ENCODE measurements around the gene NLN. TPM values are rescaled to one million over a fixed set of nuclear protein-coding genes. Genes with fewer than 3 reads are reported as not detected.

Gene NLN
- total RNA-seq, 3 donors from 2014 or later: 13.3 to 23.6 (median 22.2) TPM

DNA sequence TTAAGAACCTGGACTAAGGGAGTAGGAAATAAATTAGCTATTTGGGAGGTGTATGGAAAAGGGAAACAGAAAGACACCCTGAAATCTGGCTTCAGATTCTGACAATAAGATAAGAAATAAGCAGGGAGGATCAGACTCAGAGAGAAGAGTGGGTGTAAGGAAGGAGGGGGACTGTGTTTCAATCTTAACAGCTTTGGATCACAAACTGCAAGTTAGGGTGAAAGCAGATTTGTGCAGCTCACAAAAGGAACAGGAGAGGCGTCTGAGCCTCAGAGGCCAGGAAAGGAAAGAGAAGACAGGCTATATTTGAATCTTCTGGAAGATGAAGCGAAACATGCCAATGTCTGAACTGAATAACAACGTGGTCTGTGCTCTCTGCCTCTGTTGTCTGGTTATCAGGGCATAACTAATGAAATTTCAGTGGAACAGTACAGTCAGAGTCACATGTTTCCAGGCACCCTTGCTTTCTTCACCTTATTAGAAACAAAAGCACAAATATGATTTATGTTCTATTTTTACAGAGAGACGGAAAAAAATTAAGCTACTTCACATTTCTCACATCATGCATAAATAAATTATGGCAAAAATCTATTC lies 26.7 kb upstream of the NLN start:
- Histone ChIP-seq H3K4me3 (no peak overlapping the region), H3K4me1 (ENCODE audit: low read depth) (no peaks in the 10 kb centered on the region), H3K9me3 (no peaks in the 10 kb centered on the region), H3K36me3 (ENCODE audit: low read depth) (no peaks in the 10 kb centered on the region)
- TF ChIP-seq CTCF (IDR thresholded peaks at IDR 0.05): no peak
- ATAC-seq: no peak
- DNase-seq: no peak
- intact Hi-C loops (cut with DNase I, micrococcal nuclease): no loop called here

DNA sequence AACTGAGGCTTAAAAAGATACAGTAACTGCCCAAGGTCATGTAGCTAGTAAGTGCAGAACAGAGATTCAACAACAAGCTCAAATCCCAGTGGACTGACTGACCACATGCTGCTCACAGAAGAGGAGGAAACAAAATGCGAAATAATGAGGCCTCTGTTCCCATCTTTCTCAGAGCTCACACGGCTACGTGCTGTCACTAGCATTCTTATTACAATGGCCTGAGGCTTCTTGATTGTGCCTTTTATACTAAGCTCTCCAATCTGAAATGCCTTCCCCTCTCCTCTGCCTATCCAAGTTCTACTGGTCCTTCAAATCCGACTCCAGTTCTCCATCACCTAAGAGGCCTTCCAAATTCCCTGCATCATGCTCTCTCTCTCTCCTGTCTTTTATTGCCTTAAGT lies 26.1 kb upstream of the NLN start:
- ATAC-seq (no peak), DNase-seq (no peak)
- H3K4me3 ChIP-seq: no peak overlapping the region
- no peak for TF ChIP-seq CTCF (IDR thresholded peaks at IDR 0.05)
- no peaks in the 10 kb centered on the region for H3K4me1 ChIP-seq (ENCODE audit: low read depth)
- H3K36me3 ChIP-seq (ENCODE audit: low read depth): no peaks in the 10 kb centered on the region
- H3K9me3 ChIP-seq: no peaks in the 10 kb centered on the region
- intact Hi-C loops (cut with DNase I, micrococcal nuclease): no loop called here

DNA sequence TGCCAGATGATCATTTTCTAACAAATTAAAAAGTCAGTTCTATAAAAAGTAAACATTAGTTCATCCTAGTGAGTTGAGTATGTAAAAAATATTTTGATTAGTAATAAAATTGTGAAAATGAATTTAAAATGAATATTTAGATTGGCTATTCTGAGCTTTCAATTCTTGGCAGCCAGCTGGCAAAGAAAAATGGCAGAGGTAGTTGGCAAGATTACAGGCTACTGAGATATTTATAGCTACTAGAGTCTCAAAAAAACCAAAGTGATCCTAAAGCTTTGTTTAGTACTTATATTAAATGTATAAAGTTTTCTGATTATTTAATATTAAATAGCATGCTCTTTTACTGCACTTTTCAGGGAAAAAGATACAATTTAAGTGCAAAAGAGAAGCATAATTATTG lies 25.1 kb upstream of the NLN start:
- intact Hi-C loops (cut with DNase I, micrococcal nuclease): no loop called here
- H3K4me1 ChIP-seq (ENCODE audit: low read depth): no peaks in the 10 kb centered on the region
- no peaks in the 10 kb centered on the region for H3K9me3 ChIP-seq
- TF ChIP-seq CTCF (IDR thresholded peaks at IDR 0.05): no peak
- no peaks in the 10 kb centered on the region for H3K36me3 ChIP-seq (ENCODE audit: low read depth)
- ATAC-seq (no peak), DNase-seq (no peak)
- H3K4me3 ChIP-seq: no peak overlapping the region

DNA sequence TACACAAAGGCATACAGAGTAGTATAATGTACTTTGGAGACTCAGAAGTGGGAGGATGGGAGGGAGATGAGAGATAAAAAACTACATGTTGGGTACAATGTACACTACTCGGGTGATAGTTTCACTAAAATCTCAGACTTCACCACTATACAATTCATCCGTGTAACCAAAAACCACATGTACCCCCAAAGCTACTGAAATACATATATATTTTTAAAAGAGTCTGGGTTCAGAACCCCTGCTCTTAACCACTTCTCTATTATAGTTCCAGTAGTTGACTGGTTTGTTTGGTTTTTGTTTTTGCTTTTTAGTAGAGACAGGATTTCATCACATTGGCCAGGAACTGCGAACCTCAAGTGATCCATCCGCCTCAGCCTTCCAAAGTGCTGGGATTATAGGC lies 22.7 kb upstream of the NLN start:
- H3K36me3 ChIP-seq (ENCODE audit: low read depth): no peaks in the 10 kb centered on the region
- no peaks in the 10 kb centered on the region for H3K4me1 ChIP-seq (ENCODE audit: low read depth)
- no peak for ATAC-seq
- H3K4me3 ChIP-seq: no peak overlapping the region
- no peak for TF ChIP-seq CTCF (IDR thresholded peaks at IDR 0.05)
- H3K9me3 ChIP-seq: no peaks in the 10 kb centered on the region
- DNase-seq: no peak
- intact Hi-C loops (cut with DNase I, micrococcal nuclease): no loop called here

GRCh38 chr5:65702036-65702435 lies 20.0 kb upstream of the NLN start:
- no peak for TF ChIP-seq CTCF (IDR thresholded peaks at IDR 0.05)
- DNase-seq: no peak
- no peaks in the 10 kb centered on the region for H3K4me1 ChIP-seq (ENCODE audit: low read depth)

More at GRCh38 chr5:65702036-65702435, 20.0 kb upstream of the NLN start:
- intact Hi-C loops (cut with DNase I, micrococcal nuclease): no loop called here
- ATAC-seq: no peak
- no peaks in the 10 kb centered on the region for H3K36me3 ChIP-seq (ENCODE audit: low read depth)
- no peaks in the 10 kb centered on the region for H3K9me3 ChIP-seq
- no peak overlapping the region for H3K4me3 ChIP-seq

Measured in mucosa of descending colon (tissue), 3 donors.